ENCODE results near the gene CCDC152.

CCDC152 gene

GRCh38 chr5:42740920-42741319 lies 15.7 kb upstream of the CCDC152 start:
- DNase-seq (ENCODE audit: extremely low read depth, low read depth): no peak
- TF ChIP-seq, protein P1, sequence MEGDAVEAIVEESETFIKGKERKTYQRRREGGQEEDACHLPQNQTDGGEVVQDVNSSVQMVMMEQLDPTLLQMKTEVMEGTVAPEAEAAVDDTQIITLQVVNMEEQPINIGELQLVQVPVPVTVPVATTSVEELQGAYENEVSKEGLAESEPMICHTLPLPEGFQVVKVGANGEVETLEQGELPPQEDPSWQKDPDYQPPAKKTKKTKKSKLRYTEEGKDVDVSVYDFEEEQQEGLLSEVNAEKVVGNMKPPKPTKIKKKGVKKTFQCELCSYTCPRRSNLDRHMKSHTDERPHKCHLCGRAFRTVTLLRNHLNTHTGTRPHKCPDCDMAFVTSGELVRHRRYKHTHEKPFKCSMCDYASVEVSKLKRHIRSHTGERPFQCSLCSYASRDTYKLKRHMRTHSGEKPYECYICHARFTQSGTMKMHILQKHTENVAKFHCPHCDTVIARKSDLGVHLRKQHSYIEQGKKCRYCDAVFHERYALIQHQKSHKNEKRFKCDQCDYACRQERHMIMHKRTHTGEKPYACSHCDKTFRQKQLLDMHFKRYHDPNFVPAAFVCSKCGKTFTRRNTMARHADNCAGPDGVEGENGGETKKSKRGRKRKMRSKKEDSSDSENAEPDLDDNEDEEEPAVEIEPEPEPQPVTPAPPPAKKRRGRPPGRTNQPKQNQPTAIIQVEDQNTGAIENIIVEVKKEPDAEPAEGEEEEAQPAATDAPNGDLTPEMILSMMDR (IDR thresholded peaks at IDR 0.05; ENCODE audit: low read depth, low read length, missing control alignments): no peak
- H3K4me3 ChIP-seq (replicated peaks; ENCODE audit: low read depth, low read length): no peak overlapping the region

- H3K4me3 ChIP-seq (replicated peaks; ENCODE audit: low read depth, low read length): no peak overlapping the region
- DNase-seq (ENCODE audit: extremely low read depth, low read depth): no peak
- TF ChIP-seq, protein P1 (IDR thresholded peaks at IDR 0.05; ENCODE audit: low read depth, low read length, missing control alignments): peak; percentile 39
These were observed 11.2 kb upstream of the CCDC152 start for GRCh38 chr5:42745426-42745825.

- H3K4me3 ChIP-seq (replicated peaks; ENCODE audit: low read depth, low read length): no peak overlapping the region
- TF ChIP-seq, protein P1 (IDR thresholded peaks at IDR 0.05; ENCODE audit: low read depth, low read length, missing control alignments): no peak
- no peak for DNase-seq (ENCODE audit: extremely low read depth, low read depth)
These were observed 10.8 kb upstream of the CCDC152 start for GRCh38 chr5:42745856-42746255.

GRCh38 chr5:42749020-42749419 lies 7.6 kb upstream of the CCDC152 start:
- TF ChIP-seq, protein P1 (IDR thresholded peaks at IDR 0.05; ENCODE audit: low read depth, low read length, missing control alignments): no peak
- no peak overlapping the region for H3K4me3 ChIP-seq (replicated peaks; ENCODE audit: low read depth, low read length)
- DNase-seq (ENCODE audit: extremely low read depth, low read depth): no peak

GRCh38 chr5:42750507-42750906 lies 6.1 kb upstream of the CCDC152 start:
- H3K4me3 ChIP-seq (replicated peaks; ENCODE audit: low read depth, low read length): no peak overlapping the region
- TF ChIP-seq, protein P1 (IDR thresholded peaks at IDR 0.05; ENCODE audit: low read depth, low read length, missing control alignments): no peak

GRCh38 chr5:42751044-42751443 lies 5.6 kb upstream of the CCDC152 start:
- no peak overlapping the region for H3K4me3 ChIP-seq (replicated peaks; ENCODE audit: low read depth, low read length)
- TF ChIP-seq, protein P1 (IDR thresholded peaks at IDR 0.05; ENCODE audit: low read depth, low read length, missing control alignments): no peak
- DNase-seq (ENCODE audit: extremely low read depth, low read depth): no peak

More at GRCh38 chr5:42750507-42750906, 6.1 kb upstream of the CCDC152 start:
- DNase-seq (ENCODE audit: extremely low read depth, low read depth): no peak

DNA sequence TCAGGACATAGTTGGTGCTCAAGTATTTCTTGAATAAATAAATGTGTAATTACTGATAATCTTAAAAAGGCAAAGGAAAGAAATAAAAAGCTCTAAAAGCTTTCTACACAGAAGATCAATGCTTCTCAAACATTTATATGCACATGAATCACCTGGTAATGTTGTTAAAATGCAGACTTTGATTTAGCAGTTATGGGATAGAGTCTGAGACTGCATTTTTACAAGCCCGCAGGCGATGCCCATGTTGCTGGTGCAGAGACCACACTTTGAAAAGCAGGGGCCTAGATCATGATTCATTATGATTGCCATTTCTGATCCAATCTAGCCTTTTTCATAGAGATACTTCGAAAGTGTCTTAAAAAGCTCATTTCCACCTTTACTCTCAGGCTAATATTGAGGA lies 3.5 kb upstream of the CCDC152 start:
- no peak overlapping the region for H3K4me3 ChIP-seq (replicated peaks; ENCODE audit: low read depth, low read length)
- DNase-seq (ENCODE audit: extremely low read depth, low read depth): no peak
- TF ChIP-seq, protein P1 (IDR thresholded peaks at IDR 0.05; ENCODE audit: low read depth, low read length, missing control alignments): no peak

Measured in HFF-Myc (cell line).